ENCODE data around the gene VAMP5. TPM values are rescaled to one million over a fixed set of nuclear protein-coding genes. Genes with fewer than 3 reads are reported as not detected.

Gene VAMP5
- total and polyA plus RNA-seq, 2 of the 8 experiments (the other 6 are each of a cell fraction or from before 2014, with no cell fraction given), result 4.7 to 14.2 TPM

GRCh38 chr2:85596026-85596333, 11.7 kb downstream of the VAMP5 start:
- ChIA-PET POLR2A (ENCODE audit: partially characterized antibody) (interaction anchor here (0.9 to 3.8 kb wide), 14 partner anchors 9 to 241 kb away, joined by 3 to 39 read pairs (median 7); partner anchors contain the start of genes C2orf68, ELMOD3, MAT2A and RETSAT), CTCF (ENCODE audit: partially characterized antibody) (interaction anchor here (0.6 to 2.5 kb wide), 5 partner anchors 9 to 274 kb away, joined by 3 to 6 read pairs (median 3); no protein-coding TSS in a partner anchor)
- no peak overlapping the region for H3K27ac ChIP-seq (ENCODE audit: low read depth, low read length)
- H3K4me2 ChIP-seq (ENCODE audit: insufficient read depth in 1 of 2, low read depth in 2 of 2, low read length in 2 of 2), result peak overlapping the region; percentile 78 to 98
- H3K79me1 ChIP-seq (ENCODE audit: low read depth, low read length), result peaks cover 2% of the 10 kb centered on the region; the same call in 1 of the 2 replicates
- peak overlapping the region; percentile 77 to 88 (median 84) for H3K4me3 ChIP-seq (ENCODE audit: extremely low read depth in 1 of 4, insufficient read depth in 2 of 4, low read depth in 3 of 4, low read length in 4 of 4)
- H2BK120ac ChIP-seq (replicated peaks; ENCODE audit: low read depth, low read length), result peak overlapping the region; percentile 29
- no peaks in the 10 kb centered on the region for H3K27me3 ChIP-seq (replicated peaks in 1 of 4; ENCODE audit: control insufficient read depth in 3 of 4, extremely low read depth in 1 of 4, insufficient read depth in 3 of 4, low read length in 3 of 4)
- FAIRE-seq, result no peak
- peak overlapping the region; percentile 51 to 91 (median 88); a peak in 6 of 7 replicates for H3K9ac ChIP-seq (replicated peaks in 1 of 4; ENCODE audit: extremely low read depth in 1 of 4, low read depth in 3 of 4, low read length in 3 of 4)
- peaks cover 13% of the 10 kb centered on the region for H3K23me2 ChIP-seq (ENCODE audit: low read depth, low read length)
- peak overlapping the region; percentile 71; the same call in 1 of the 2 replicates for H4K8ac ChIP-seq (ENCODE audit: extremely low read depth, insufficient read depth, low read length)
- TF ChIP-seq SIN3A (conservative IDR thresholded peaks at IDR 0.05 in 1 of 2, IDR thresholded peaks at IDR 0.05 in 1 of 2; ENCODE audit: low read depth in 1 of 2, low read length in 2 of 2) (peak in 1 of 2 experiments; percentile 7; a peak in 1 of 4 replicates), ATF2 (IDR thresholded peaks at IDR 0.05; ENCODE audit: low read length) (no peak), SAP30 (IDR thresholded peaks at IDR 0.05; ENCODE audit: insufficient read depth, insufficient replicate concordance, low read length) (peak; percentile 15)
- peaks cover 0 to 18% of the 10 kb centered on the region in 2 experiments; a peak in 3 of 4 replicates for H3K79me2 ChIP-seq (ENCODE audit: control insufficient read depth in 1 of 2, insufficient read depth in 2 of 2, low read length in 2 of 2)
- no peak overlapping the region for H2BK20ac ChIP-seq (ENCODE audit: low read length)
- H2AK5ac ChIP-seq (ENCODE audit: low read depth, low read length), result no peak overlapping the region
- H3K56ac ChIP-seq (replicated peaks; ENCODE audit: insufficient read length, low read depth, low read length), result peak overlapping the region; percentile 97
- H2BK5ac ChIP-seq (ENCODE audit: low read depth, low read length), result peak overlapping the region; percentile 60
- no peak overlapping the region for H3K23ac ChIP-seq (ENCODE audit: insufficient read length)
- no peak overlapping the region for H2BK12ac ChIP-seq (ENCODE audit: low read depth, low read length)
- WGBS, 2 experiments (ENCODE audit: extremely low coverage in 1 of 2, insufficient coverage in 1 of 2, insufficient read length in 1 of 2, insufficient replicate concordance in 2 of 2, low coverage in 1 of 2, low lambda C conversion rate in 2 of 2, missing lambda C conversion rate in 1 of 2), result 14% methylated on average over 10 of the region's 10 CpGs; no CpG with 5 or more reads in 1 of the 2 experiments
- peak overlapping the region; percentile 68 for H4K5ac ChIP-seq (ENCODE audit: insufficient read length, low read depth, low read length)
- H3K4me1 ChIP-seq (replicated peaks in 1 of 4; ENCODE audit: control insufficient read depth in 3 of 4, insufficient read depth in 4 of 4, low read length in 3 of 4), result peaks cover 0 to 11% (median 3%) of the 10 kb centered on the region in 4 experiments; a peak in 4 of 7 replicates
- no peak overlapping the region for H2BK15ac ChIP-seq (ENCODE audit: low read length)
- 0 out of 2 replicates have a peak overlapping the region, but pooled peaks have one; percentile 38 for H2AFZ ChIP-seq (ENCODE audit: low read length)
- H4K91ac ChIP-seq (replicated peaks; ENCODE audit: insufficient read length, low read length), result no peak overlapping the region
- peak overlapping the region; percentile 49 for H3K14ac ChIP-seq (ENCODE audit: insufficient read length)
- peak overlapping the region; percentile 98 for H3K4ac ChIP-seq (replicated peaks; ENCODE audit: insufficient read length, low read depth, low read length)
- H3K18ac ChIP-seq (ENCODE audit: extremely low read depth, low read length), result no peak overlapping the region; the same call in 1 of the 2 replicates
- no peaks in the 10 kb centered on the region for H3K9me3 ChIP-seq (ENCODE audit: insufficient read depth in 2 of 2, low read depth in 1 of 2, low read length in 1 of 2)
- DNase-seq (ENCODE audit: low read depth in 1 of 2, low spot score in 2 of 2), result no peak
- peaks cover 4 to 21% (median 7%) of the 10 kb centered on the region in 4 experiments; a peak in 4 of 8 replicates for H3K36me3 ChIP-seq (ENCODE audit: control insufficient read depth in 2 of 4, insufficient read depth in 4 of 4, low read length in 3 of 4)
- peaks cover 2 to 7% of the 10 kb centered on the region in 2 experiments for H4K20me1 ChIP-seq (replicated peaks in 1 of 2; ENCODE audit: control insufficient read depth in 1 of 2, insufficient read depth in 2 of 2, low read length in 2 of 2)

All from H1 (cell line).